Stomach (tissue), 19 donors: ENCODE results near the gene FCAMR. TPM values are rescaled to one million over a fixed set of nuclear protein-coding genes. Genes with fewer than 3 reads are reported as not detected.

Experiments used
- DNase-seq, 2 donors: peaks; one replicate each; pipeline versions ENCODE4 v3.0.0 to v3.0.0-alpha.2; 2013 to 2019
- H3K27ac ChIP-seq, 5 donors: fragments of 200-600 bp in 4 of 5; sonication (generic) in 4 of 5; one replicate each; pipeline ENCODE4 v1.5.1; 2013 to 2019; ENCODE audit warnings: mild to moderate bottlenecking in 1 of 5, moderate library complexity in 1 of 5
- H3K27me3 ChIP-seq, 3 donors: fragments of 200-600 bp; sonication (generic); one replicate each; pipeline ENCODE4 v1.5.1; 2017 to 2019; ENCODE audit warnings: mixed run types in 1 of 3
- H3K36me3 ChIP-seq, 4 donors: fragments of 200-600 bp; sonication (generic); 1 replicate in 3 of 4; 2 replicates in 1 of 4; pipeline ENCODE4 v1.5.1; 2016 to 2019
- H3K4me1 ChIP-seq, 4 donors: fragments of 200-600 bp; sonication (generic); one replicate each; pipeline ENCODE4 v1.5.1; 2016 to 2019
- H3K4me3 ChIP-seq, 4 donors: fragments of 200-600 bp; sonication (generic) in 3 of 4; one replicate each; pipeline ENCODE4 v1.5.1; 2016 to 2019; ENCODE audit warnings: mild to moderate bottlenecking in 1 of 4
- H3K9me3 ChIP-seq, 4 donors: fragments of 200-600 bp; sonication (generic); one replicate each; pipeline ENCODE4 v1.5.1; 2016 to 2019
- EP300 ChIP-seq: sonication (generic); formaldehyde crosslinking; IDR thresholded peaks from one replicate; pipeline ENCODE4 v1.6.1; 2017; ENCODE audit warnings: antibody characterized with exemption
- POLR2A ChIP-seq, 4 donors: fragments of 450-650 bp; IDR thresholded peaks; one replicate each; pipeline ENCODE4 v1.6.1; 2016; ENCODE audit warnings: antibody characterized with exemption in 4 of 4, control low read depth in 2 of 4, mild to moderate bottlenecking in 1 of 4, moderate library complexity in 1 of 4
- POLR2AphosphoS5 ChIP-seq, 3 donors: sonication (generic); formaldehyde crosslinking; IDR thresholded peaks; one replicate each; pipeline ENCODE4 v1.6.1; 2016; ENCODE audit warnings: antibody characterized with exemption in 3 of 3
- WGBS, 5 donors: extraction: QIAGEN DNeasy Blood & Tissue Kit in 3 of 5; methylation state at CpG; one replicate each; pipeline versions ENCODE4 v1.1.5 to v1.1.7; 2013 to 2018; 5-methylcytosine and 5-hydroxymethylcytosine counted together
- intact Hi-C: fragments of 100-400 bp; cut with DNase I; formaldehyde crosslinking; loops from one replicate; pipeline ENCODE4 v1.15.1; 2023; ENCODE audit warnings: low total_unique reads
- long read RNA-seq, 10 donors: transcript quantifications; one replicate each; lab custom pipeline, GENCODE V29; 2026
- polyA plus RNA-seq, 3 donors: library from polyadenylated mRNA; stranded (reverse); fragments of 200-250 nt; gene quantifications; one replicate each; pipeline ENCODE4 v1.2.3, GENCODE V29; 2013
- total RNA-seq, 5 donors: library from RNA; depleted of rRNA; stranded (reverse); fragments of >200 nt; gene quantifications; one replicate each; pipeline versions ENCODE4 v1.1.0 to v1.2.3, GENCODE V29; 2014 to 2016
- TF ChIP-seq, protein P1 (sequence below), 7 experiments: fragments of 450-650 bp in 4 of 7; fragments of 200-600 bp in 3 of 7; sonication (generic) in 3 of 7; IDR thresholded peaks; one replicate each; pipeline ENCODE4 v1.5.1; 2016 to 2019; ENCODE audit warnings: antibody characterized with exemption in 7 of 7, control low read depth in 2 of 7, mild to moderate bottlenecking in 1 of 7
- donor health status: healthy with polysubstance abuse.
- donor health status: Bipolar disorder and iron deficiency.
- donor health status: healthy.

FCAMR gene, protein sequence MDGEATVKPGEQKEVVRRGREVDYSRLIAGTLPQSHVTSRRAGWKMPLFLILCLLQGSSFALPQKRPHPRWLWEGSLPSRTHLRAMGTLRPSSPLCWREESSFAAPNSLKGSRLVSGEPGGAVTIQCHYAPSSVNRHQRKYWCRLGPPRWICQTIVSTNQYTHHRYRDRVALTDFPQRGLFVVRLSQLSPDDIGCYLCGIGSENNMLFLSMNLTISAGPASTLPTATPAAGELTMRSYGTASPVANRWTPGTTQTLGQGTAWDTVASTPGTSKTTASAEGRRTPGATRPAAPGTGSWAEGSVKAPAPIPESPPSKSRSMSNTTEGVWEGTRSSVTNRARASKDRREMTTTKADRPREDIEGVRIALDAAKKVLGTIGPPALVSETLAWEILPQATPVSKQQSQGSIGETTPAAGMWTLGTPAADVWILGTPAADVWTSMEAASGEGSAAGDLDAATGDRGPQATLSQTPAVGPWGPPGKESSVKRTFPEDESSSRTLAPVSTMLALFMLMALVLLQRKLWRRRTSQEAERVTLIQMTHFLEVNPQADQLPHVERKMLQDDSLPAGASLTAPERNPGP
- total RNA-seq (under 1 TPM in 2 of 5 donors, not detected in 3; 0.37 to 0.58 TPM), polyA plus RNA-seq (under 1 TPM in 1 of 3 donors, not detected in 2; 0.30 TPM)
- long read RNA-seq, donor 1: 0 reads
- long read RNA-seq, donor 2: 0 reads
- long read RNA-seq, donor 3: 0 reads
- long read RNA-seq, donor 4: 0 reads
- long read RNA-seq, donor 5: 0 reads
- long read RNA-seq, donor 6: 0 reads
- long read RNA-seq, donor 7: 0 reads
- long read RNA-seq, donor 8: 0 reads
- long read RNA-seq, donor 9: 0 reads
- long read RNA-seq, donor 10: 0 reads

DNA sequence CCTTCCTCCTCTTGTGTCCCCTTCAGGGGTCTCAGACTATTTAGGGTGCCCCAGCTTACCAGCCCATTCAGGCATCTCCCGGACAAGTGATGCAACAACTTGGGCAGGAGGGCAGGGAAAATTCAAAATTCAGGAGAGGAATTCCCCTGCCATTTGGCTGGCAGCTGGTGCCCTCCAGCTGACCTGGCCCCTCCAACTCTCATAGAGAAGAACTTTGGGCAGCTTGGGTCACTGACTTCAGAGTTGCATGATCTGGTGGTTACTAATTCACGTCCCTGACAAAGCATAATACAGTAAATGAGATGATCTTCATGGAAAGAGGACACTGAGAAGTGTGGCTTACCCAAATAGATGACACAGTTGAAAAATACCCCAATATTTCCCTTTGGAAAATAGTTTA is at the start of gene FCAMR:
Gene FCAMR (minus strand): TSS at position 15 of the 400 bp plus-strand sequence. CDS start 335 bp downstream, outside the sequence.
- Histone ChIP-seq H3K27ac (no peak within 1 kb of the TSS), H3K27me3 (peaks cover 0 to 15% (median 0%) of the 10 kb centered on the region in 3 donors), H3K36me3 (no peaks in the 10 kb centered on the region), H3K4me1 (peaks cover 4 to 38% (median 10%) of the 10 kb centered on the region in 4 donors), H3K4me3 (no peak within 1 kb of the TSS), H3K9me3 (no peaks in the 10 kb centered on the region)
- DNase-seq: no peak
- intact Hi-C loops: no loop called here
- 74 to 87% (median 82%) methylated on average over 2 of the region's 2 CpGs for WGBS, 5 donors
- TF ChIP-seq POLR2A (IDR thresholded peaks at IDR 0.05) (no peak), POLR2AphosphoS5 (IDR thresholded peaks at IDR 0.05) (no peak)
- TF ChIP-seq, protein P1, sequence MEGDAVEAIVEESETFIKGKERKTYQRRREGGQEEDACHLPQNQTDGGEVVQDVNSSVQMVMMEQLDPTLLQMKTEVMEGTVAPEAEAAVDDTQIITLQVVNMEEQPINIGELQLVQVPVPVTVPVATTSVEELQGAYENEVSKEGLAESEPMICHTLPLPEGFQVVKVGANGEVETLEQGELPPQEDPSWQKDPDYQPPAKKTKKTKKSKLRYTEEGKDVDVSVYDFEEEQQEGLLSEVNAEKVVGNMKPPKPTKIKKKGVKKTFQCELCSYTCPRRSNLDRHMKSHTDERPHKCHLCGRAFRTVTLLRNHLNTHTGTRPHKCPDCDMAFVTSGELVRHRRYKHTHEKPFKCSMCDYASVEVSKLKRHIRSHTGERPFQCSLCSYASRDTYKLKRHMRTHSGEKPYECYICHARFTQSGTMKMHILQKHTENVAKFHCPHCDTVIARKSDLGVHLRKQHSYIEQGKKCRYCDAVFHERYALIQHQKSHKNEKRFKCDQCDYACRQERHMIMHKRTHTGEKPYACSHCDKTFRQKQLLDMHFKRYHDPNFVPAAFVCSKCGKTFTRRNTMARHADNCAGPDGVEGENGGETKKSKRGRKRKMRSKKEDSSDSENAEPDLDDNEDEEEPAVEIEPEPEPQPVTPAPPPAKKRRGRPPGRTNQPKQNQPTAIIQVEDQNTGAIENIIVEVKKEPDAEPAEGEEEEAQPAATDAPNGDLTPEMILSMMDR (IDR thresholded peaks at IDR 0.05): no peak

DNA sequence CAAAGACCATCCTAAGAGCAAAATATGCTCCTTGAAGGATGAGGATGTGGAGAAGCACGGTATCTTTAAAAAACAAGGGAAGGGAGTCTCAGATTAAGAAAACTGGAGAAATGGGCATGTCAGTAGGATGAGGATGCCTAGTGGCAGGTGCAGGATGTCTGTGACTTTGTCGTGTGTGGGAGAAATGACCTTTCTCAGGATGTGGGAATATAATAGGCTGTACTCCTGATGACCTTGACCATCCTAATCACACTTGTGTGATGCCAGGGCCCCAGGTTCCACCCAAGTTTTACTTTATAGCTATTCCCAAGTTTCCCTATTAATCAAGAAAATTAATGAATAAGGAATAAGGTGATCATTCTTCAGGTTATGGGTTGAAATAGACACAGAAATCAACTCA is 49.4 kb upstream of the FCAMR start:
- TF ChIP-seq POLR2A (IDR thresholded peaks at IDR 0.05): no peak
- TF ChIP-seq POLR2AphosphoS5 (IDR thresholded peaks at IDR 0.05): no peak
- TF ChIP-seq, protein P1 (IDR thresholded peaks at IDR 0.05): no peak
- H3K9me3 ChIP-seq: no peaks in the 10 kb centered on the region
- peaks cover 0 to 11% (median 10%) of the 10 kb centered on the region in 4 donors for H3K36me3 ChIP-seq
- no peaks in the 10 kb centered on the region for H3K27me3 ChIP-seq
- WGBS, 5 donors: 41 to 66% (median 53%) methylated on average over 2 of the region's 2 CpGs
- H3K4me1 ChIP-seq: peaks cover 45 to 63% (median 54%) of the 10 kb centered on the region in 4 donors
- intact Hi-C loops: no loop called here
- DNase-seq: no peak
- H3K27ac ChIP-seq: peak overlapping the region; percentile 88 to 97 (median 91)
- H3K4me3 ChIP-seq: no peak overlapping the region

DNA sequence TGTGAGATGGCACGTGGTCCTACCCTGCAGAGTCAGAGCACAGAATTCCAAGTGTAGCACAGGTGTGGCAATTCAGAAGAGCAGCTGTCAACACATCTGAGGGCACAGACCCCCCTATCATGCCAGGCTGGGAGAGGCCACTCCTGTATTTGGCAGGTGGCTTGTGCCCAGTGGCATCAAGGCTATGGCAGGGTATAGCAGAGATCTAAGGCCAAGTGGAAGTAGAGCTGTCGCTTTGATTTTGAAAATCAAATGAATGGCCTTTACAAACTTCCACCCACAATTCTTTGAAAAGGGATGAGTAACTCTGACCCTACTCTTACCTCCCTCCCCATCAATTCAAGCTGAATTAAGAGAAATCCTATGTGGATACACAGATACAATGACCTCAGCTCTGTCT is 48.9 kb upstream of the FCAMR start:
- H3K4me3 ChIP-seq: no peak overlapping the region
- H3K27me3 ChIP-seq: no peaks in the 10 kb centered on the region
- no peak for DNase-seq
- peaks cover 40 to 58% (median 49%) of the 10 kb centered on the region in 4 donors for H3K4me1 ChIP-seq
- TF ChIP-seq EP300: no peak
- TF ChIP-seq, protein P1 (IDR thresholded peaks at IDR 0.05): no peak
- TF ChIP-seq POLR2A (IDR thresholded peaks at IDR 0.05): no peak
- TF ChIP-seq POLR2AphosphoS5 (IDR thresholded peaks at IDR 0.05): no peak
- H3K27ac ChIP-seq: peak overlapping the region; percentile 43 to 95 (median 90)
- 82 to 88% (median 86%) methylated on average over 2 of the region's 2 CpGs for WGBS, 5 donors
- H3K36me3 ChIP-seq: peaks cover 0 to 11% (median 10%) of the 10 kb centered on the region in 4 donors
- H3K9me3 ChIP-seq: no peaks in the 10 kb centered on the region
- intact Hi-C loops: no loop called here

DNA sequence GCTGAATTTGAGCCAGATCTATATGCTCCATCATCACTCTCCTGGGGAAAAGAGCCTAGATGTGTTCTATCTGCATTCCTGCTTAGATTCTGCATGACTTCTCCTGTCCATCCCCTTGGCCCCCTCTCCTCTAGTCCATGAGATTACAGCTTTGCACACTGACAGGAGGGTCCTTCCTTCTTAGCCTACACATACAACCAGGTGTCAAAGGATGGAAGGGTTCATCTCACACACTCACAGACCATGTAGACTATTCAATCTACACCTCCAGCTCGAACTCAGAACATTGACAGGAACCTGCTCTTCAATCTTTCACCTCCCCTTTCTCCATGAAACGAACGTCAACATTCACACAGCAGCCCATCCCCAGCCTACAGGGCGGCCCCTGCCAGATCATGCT is 48.4 kb upstream of the FCAMR start:
- peaks cover 0 to 11% (median 10%) of the 10 kb centered on the region in 4 donors for H3K36me3 ChIP-seq
- DNase-seq: no peak
- H3K4me3 ChIP-seq: no peak overlapping the region
- TF ChIP-seq POLR2AphosphoS5 (IDR thresholded peaks at IDR 0.05) (peak in 1 of 3 donors; percentile 26), POLR2A (IDR thresholded peaks at IDR 0.05) (no peak)
- 81 to 87% (median 83%) methylated on average over 4 of the region's 4 CpGs for WGBS, 5 donors
- H3K27ac ChIP-seq: peak overlapping the region; percentile 43 to 95 (median 90)
- intact Hi-C loops: no loop called here
- no peaks in the 10 kb centered on the region for H3K9me3 ChIP-seq
- H3K27me3 ChIP-seq: no peaks in the 10 kb centered on the region
- H3K4me1 ChIP-seq: peaks cover 36 to 54% (median 46%) of the 10 kb centered on the region in 4 donors
